ENCODE results near the gene ANXA5. TPM values are rescaled to one million over a fixed set of nuclear protein-coding genes. Genes with fewer than 3 reads are reported as not detected.

Gene ANXA5
- total RNA-seq, 2 experiments from 2014 or later, result 98.4 to 99.5 TPM

- H3K27me3 Mint-ChIP-seq (ENCODE audit: low read depth), result no peaks in the 10 kb centered on the region
- intact Hi-C loops (cut with micrococcal nuclease), result no loop called here
- H3K9me3 Mint-ChIP-seq, result no peaks in the 10 kb centered on the region
- no peaks in the 10 kb centered on the region for H3K4me1 Mint-ChIP-seq (ENCODE audit: low read depth)
- DNase-seq, result no peak
- H3K27ac Mint-ChIP-seq, result no peak overlapping the region
- CTCF ChIA-PET, result no interaction called here
- H3K4me3 Mint-ChIP-seq, result no peak overlapping the region
- peaks cover 4% of the 10 kb centered on the region for H3K36me3 Mint-ChIP-seq (ENCODE audit: low read depth)
These were observed 8.5 kb downstream of the ANXA5 start for GRCh38 chr4:121688261-121688660.

- no peak overlapping the region for H3K27ac Mint-ChIP-seq
These were observed 10.5 kb downstream of the ANXA5 start for GRCh38 chr4:121686255-121686654.

GRCh38 chr4:121685257-121685656 is 11.5 kb downstream of the ANXA5 start:
- H3K4me1 Mint-ChIP-seq (ENCODE audit: low read depth), result no peaks in the 10 kb centered on the region
- no peak for DNase-seq
- no peaks in the 10 kb centered on the region for H3K9me3 Mint-ChIP-seq
- H3K27me3 Mint-ChIP-seq (ENCODE audit: low read depth), result no peaks in the 10 kb centered on the region
- CTCF ChIA-PET, result no interaction called here
- no peak overlapping the region for H3K27ac Mint-ChIP-seq
- H3K36me3 Mint-ChIP-seq (ENCODE audit: low read depth), result peaks cover 8% of the 10 kb centered on the region
- intact Hi-C loops (cut with micrococcal nuclease), result no loop called here
- H3K4me3 Mint-ChIP-seq, result no peak overlapping the region

More at GRCh38 chr4:121686255-121686654, 10.5 kb downstream of the ANXA5 start:
- intact Hi-C loops (cut with micrococcal nuclease), result no loop called here
- no peaks in the 10 kb centered on the region for H3K4me1 Mint-ChIP-seq (ENCODE audit: low read depth)
- no peaks in the 10 kb centered on the region for H3K27me3 Mint-ChIP-seq (ENCODE audit: low read depth)
- CTCF ChIA-PET, result interaction anchor here (0.6 kb wide), 1 partner anchor 335 kb away, joined by 4 read pairs; no protein-coding TSS in a partner anchor
- DNase-seq, result no peak
- H3K9me3 Mint-ChIP-seq, result no peaks in the 10 kb centered on the region
- H3K4me3 Mint-ChIP-seq, result no peak overlapping the region
- H3K36me3 Mint-ChIP-seq (ENCODE audit: low read depth), result peaks cover 4% of the 10 kb centered on the region

GRCh38 chr4:121684561-121684960 is 12.2 kb downstream of the ANXA5 start:
- H3K36me3 Mint-ChIP-seq (ENCODE audit: low read depth), result peaks cover 8% of the 10 kb centered on the region
- H3K27ac Mint-ChIP-seq, result no peak overlapping the region
- intact Hi-C loops (cut with micrococcal nuclease), result no loop called here

GRCh38 chr4:121684016-121684415 is 12.8 kb downstream of the ANXA5 start:
- Mint-ChIP-seq H3K36me3 (ENCODE audit: low read depth) (peaks cover 8% of the 10 kb centered on the region), H3K4me1 (ENCODE audit: low read depth) (no peaks in the 10 kb centered on the region), H3K27me3 (ENCODE audit: low read depth) (no peaks in the 10 kb centered on the region), H3K9me3 (no peaks in the 10 kb centered on the region), H3K27ac (no peak overlapping the region), H3K4me3 (no peak overlapping the region)
- intact Hi-C loops (cut with micrococcal nuclease), result no loop called here
- CTCF ChIA-PET, result no interaction called here
- no peak for DNase-seq

More at GRCh38 chr4:121684561-121684960, 12.2 kb downstream of the ANXA5 start:
- DNase-seq, result no peak
- H3K9me3 Mint-ChIP-seq, result no peaks in the 10 kb centered on the region
- no peaks in the 10 kb centered on the region for H3K27me3 Mint-ChIP-seq (ENCODE audit: low read depth)
- no peaks in the 10 kb centered on the region for H3K4me1 Mint-ChIP-seq (ENCODE audit: low read depth)
- CTCF ChIA-PET, result no interaction called here
- no peak overlapping the region for H3K4me3 Mint-ChIP-seq

GRCh38 chr4:121680571-121680970 is 16.2 kb downstream of the ANXA5 start:
- CTCF ChIA-PET, result interaction anchor here (0.6 kb wide), 1 partner anchor 139 kb away, joined by 4 read pairs; no protein-coding TSS in a partner anchor
- H3K27ac Mint-ChIP-seq, result no peak overlapping the region
- no peak overlapping the region for H3K4me3 Mint-ChIP-seq
- H3K27me3 Mint-ChIP-seq (ENCODE audit: low read depth), result no peaks in the 10 kb centered on the region
- H3K36me3 Mint-ChIP-seq (ENCODE audit: low read depth), result peaks cover 19% of the 10 kb centered on the region
- intact Hi-C loops (cut with micrococcal nuclease), result no loop called here
- H3K4me1 Mint-ChIP-seq (ENCODE audit: low read depth), result no peaks in the 10 kb centered on the region
- no peak for DNase-seq
- H3K9me3 Mint-ChIP-seq, result no peaks in the 10 kb centered on the region

GRCh38 chr4:121679951-121680350 is 16.8 kb downstream of the ANXA5 start:
- H3K4me1 Mint-ChIP-seq (ENCODE audit: low read depth), result no peaks in the 10 kb centered on the region
- H3K27ac Mint-ChIP-seq, result no peak overlapping the region
- peaks cover 16% of the 10 kb centered on the region for H3K36me3 Mint-ChIP-seq (ENCODE audit: low read depth)
- CTCF ChIA-PET, result interaction anchor here (0.6 kb wide), 1 partner anchor 138 kb away, joined by 4 read pairs; no protein-coding TSS in a partner anchor
- no peaks in the 10 kb centered on the region for H3K27me3 Mint-ChIP-seq (ENCODE audit: low read depth)
- no peaks in the 10 kb centered on the region for H3K9me3 Mint-ChIP-seq
- H3K4me3 Mint-ChIP-seq, result no peak overlapping the region
- no peak for DNase-seq
- intact Hi-C loops (cut with micrococcal nuclease), result no loop called here

- CTCF ChIA-PET, result no interaction called here
- Mint-ChIP-seq H3K27me3 (ENCODE audit: low read depth) (no peaks in the 10 kb centered on the region), H3K36me3 (ENCODE audit: low read depth) (peaks cover 16% of the 10 kb centered on the region), H3K4me3 (no peak overlapping the region), H3K9me3 (no peaks in the 10 kb centered on the region), H3K4me1 (ENCODE audit: low read depth) (no peaks in the 10 kb centered on the region), H3K27ac (no peak overlapping the region)
- intact Hi-C loops (cut with micrococcal nuclease), result no loop called here
- DNase-seq, result no peak
These were observed 17.5 kb downstream of the ANXA5 start for GRCh38 chr4:121679267-121679666.

GRCh38 chr4:121677524-121677923 is 19.3 kb downstream of the ANXA5 start:
- CTCF ChIA-PET, result interaction anchor here (0.5 to 1.2 kb wide), 2 partner anchors 307 to 574 kb away, joined by 3 to 4 read pairs; no protein-coding TSS in a partner anchor
- Mint-ChIP-seq H3K4me3 (no peak overlapping the region), H3K27ac (no peak overlapping the region), H3K9me3 (no peaks in the 10 kb centered on the region), H3K36me3 (ENCODE audit: low read depth) (peaks cover 18% of the 10 kb centered on the region), H3K27me3 (ENCODE audit: low read depth) (no peaks in the 10 kb centered on the region), H3K4me1 (ENCODE audit: low read depth) (no peaks in the 10 kb centered on the region)
- intact Hi-C loops (cut with micrococcal nuclease), result no loop called here
- DNase-seq, result no peak

GRCh38 chr4:121676345-121677075 is 20.3 kb downstream of the ANXA5 start:
- no peak for DNase-seq
- Mint-ChIP-seq H3K27ac (no peak overlapping the region), H3K4me3 (no peak overlapping the region), H3K36me3 (ENCODE audit: low read depth) (peaks cover 26% of the 10 kb centered on the region), H3K9me3 (no peaks in the 10 kb centered on the region), H3K27me3 (ENCODE audit: low read depth) (no peaks in the 10 kb centered on the region), H3K4me1 (ENCODE audit: low read depth) (no peaks in the 10 kb centered on the region)
- intact Hi-C loops (cut with micrococcal nuclease), result no loop called here
- CTCF ChIA-PET, result no interaction called here

- DNase-seq, result no peak
- no peaks in the 10 kb centered on the region for H3K27me3 Mint-ChIP-seq (ENCODE audit: low read depth)
- intact Hi-C loops (cut with micrococcal nuclease), result no loop called here
- no peaks in the 10 kb centered on the region for H3K4me1 Mint-ChIP-seq (ENCODE audit: low read depth)
- H3K9me3 Mint-ChIP-seq, result no peaks in the 10 kb centered on the region
- H3K27ac Mint-ChIP-seq, result no peak overlapping the region
- H3K36me3 Mint-ChIP-seq (ENCODE audit: low read depth), result peaks cover 23% of the 10 kb centered on the region
- CTCF ChIA-PET, result no interaction called here
- no peak overlapping the region for H3K4me3 Mint-ChIP-seq
These were observed 21.1 kb downstream of the ANXA5 start for GRCh38 chr4:121675715-121676114.

- CTCF ChIA-PET, result no interaction called here
These were observed 22.1 kb downstream of the ANXA5 start for GRCh38 chr4:121674696-121675095.

GRCh38 chr4:121674191-121674590 is 22.6 kb downstream of the ANXA5 start:
- Mint-ChIP-seq H3K27ac (no peak overlapping the region), H3K27me3 (ENCODE audit: low read depth) (no peaks in the 10 kb centered on the region), H3K4me1 (ENCODE audit: low read depth) (no peaks in the 10 kb centered on the region), H3K36me3 (ENCODE audit: low read depth) (peaks cover 28% of the 10 kb centered on the region), H3K4me3 (no peak overlapping the region), H3K9me3 (no peaks in the 10 kb centered on the region)
- DNase-seq, result no peak
- intact Hi-C loops (cut with micrococcal nuclease), result no loop called here
- CTCF ChIA-PET, result no interaction called here

More at GRCh38 chr4:121674696-121675095, 22.1 kb downstream of the ANXA5 start:
- Mint-ChIP-seq H3K36me3 (ENCODE audit: low read depth) (peaks cover 25% of the 10 kb centered on the region), H3K27me3 (ENCODE audit: low read depth) (no peaks in the 10 kb centered on the region), H3K4me3 (no peak overlapping the region), H3K4me1 (ENCODE audit: low read depth) (no peaks in the 10 kb centered on the region), H3K27ac (no peak overlapping the region), H3K9me3 (no peaks in the 10 kb centered on the region)
- intact Hi-C loops (cut with micrococcal nuclease), result no loop called here
- no peak for DNase-seq
